Activated naive CD8-positive, alpha-beta T cell treated with anti-CD3 and anti-CD28 coated beads, Interleukin-2, amount 50 U/mL, for 16 hours (primary cell): ENCODE data around the gene KDM4C.

Source experiments
- DNase-seq: peaks from one replicate; pipeline ENCODE4 v3.0.0-alpha.2; 2020; ENCODE audit warnings: low read depth, low spot score

The KDM4C gene

DNA sequence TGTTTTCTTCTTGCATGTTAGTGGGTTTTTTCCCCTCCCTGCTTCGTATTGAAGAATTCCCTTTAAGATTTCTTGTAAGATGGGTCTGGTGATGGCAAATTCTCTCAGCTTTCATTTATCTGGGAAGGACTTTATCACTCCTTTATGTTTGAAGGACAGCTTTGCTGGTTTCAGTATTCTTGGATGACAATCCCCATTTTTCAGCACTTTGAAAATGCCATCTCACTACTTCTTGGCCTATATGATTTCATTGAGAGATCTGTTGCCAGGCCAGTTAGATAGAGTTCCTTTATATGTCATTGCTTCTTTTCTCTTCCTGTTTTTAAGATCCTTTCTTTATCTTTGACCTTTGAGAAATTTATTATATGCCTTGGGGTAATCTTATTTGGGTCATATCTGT is 106.3 kb downstream of the KDM4C start:
- DNase-seq: no peak

DNA sequence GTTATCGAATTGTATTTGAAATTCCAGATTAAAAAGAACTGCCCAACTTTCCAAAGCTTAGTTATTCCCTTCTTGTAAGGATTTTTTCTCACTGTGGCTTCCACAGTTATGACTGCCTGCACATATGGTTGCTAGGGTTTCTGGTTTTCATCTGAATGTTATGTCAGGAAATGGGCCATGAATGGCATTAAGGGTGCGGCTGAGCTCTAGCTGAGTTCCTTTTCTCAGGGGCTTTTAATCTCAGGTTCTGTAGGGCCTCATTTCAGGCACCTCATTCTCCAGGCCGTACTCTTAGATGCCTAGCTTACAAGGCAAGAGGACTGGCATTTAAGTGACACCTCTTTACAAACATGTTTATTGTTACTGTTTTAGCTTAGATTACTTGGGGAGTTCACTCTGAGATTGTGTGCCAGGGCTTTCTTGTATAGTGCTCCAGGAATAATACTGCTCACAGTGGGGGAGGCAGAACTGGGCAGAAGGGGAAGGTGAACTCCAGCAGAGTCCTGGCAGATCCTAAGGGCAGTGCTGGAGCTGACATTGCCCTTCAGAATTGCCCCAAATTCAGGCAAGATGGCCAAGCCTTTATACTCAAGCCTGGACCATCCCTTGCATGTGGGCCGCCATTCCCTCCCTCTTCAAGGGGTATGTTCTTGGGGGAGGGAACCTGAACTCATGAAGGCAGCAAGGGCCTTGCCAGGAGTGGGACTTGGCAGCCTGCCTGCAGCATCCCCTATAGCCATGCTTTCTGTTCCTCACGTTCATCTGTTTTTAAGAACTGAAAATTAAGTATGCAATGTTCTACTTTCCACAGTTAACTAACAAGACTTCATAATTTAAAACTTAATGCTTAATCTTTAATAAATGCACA is 111.5 kb downstream of the KDM4C start:
- no peak for DNase-seq

DNA sequence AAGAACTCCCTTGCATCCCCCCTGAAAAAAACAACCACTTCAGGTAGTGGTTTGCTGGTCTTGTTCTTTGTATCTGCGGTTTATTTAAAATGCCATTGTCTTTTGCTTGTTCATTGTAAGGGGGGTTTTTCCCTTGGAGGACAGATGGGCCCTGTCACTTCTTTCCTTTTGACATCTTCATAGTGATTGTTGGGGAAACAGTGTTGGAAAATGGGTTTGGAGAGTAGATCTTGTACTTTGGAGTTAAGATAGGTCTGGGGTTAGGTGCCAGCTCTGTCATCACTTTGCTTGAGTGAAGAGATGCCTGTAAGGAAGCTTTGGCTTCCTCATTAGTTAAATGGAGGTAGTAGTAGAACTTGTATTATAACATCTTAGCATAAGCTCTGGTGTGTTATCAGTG is 112.4 kb downstream of the KDM4C start:
- DNase-seq: no peak

DNA sequence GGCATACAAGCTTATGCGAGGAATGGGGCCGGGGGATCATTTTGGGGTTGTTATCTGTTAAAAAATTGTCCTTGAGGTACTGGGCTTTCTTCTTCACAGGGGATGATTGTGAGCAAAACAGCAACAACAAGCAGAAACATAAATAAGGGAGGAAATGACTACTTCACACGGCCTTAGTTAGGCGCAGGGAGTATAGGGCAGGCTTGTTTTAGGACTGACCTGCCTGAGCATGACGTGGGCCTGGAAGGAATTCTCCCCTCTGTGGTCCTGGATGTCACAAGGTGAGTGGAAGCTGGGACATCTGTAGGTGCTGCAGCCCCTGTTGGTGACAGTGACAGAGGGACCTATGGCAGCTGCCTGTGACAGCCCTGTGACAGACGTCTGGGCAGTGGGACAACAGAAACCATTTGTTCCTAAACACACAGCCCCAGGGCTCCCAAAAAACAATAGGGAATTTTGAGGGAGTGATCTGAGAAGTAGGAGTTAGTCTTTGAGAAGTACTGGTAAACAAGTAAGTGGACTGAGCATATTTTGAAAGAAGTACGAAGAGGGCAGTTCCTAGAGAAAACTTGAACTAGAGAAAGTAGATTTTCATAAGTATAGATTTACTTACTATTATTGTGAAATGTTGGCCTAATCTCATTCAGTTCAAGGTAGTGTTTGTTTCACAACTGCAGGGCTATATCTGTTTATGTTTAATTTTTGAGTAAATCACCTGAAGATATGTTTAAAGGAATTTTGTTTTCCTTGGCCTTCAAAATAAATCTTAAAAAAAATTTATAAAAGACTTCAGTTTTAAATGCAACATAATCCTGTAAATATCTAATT is 113.1 kb downstream of the KDM4C start:
- DNase-seq: no peak

DNA sequence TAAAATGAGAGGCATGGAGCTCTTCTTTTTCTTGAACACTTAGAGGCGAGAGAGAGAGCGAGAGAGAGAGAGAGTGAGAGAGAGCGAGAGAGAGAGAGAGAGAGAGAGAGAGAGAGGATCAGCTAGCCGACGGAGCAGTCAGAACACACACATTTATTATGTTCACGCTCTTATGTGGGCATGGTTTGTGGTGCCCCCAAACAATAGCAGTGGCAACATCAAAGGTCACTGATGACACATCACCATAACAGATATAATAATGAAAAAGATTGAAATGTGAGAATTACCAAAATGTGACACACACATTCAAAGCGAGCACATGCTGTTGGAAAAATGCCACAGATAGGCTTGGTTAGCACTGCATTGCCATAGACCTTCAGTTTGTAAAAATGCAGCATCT is 116.1 kb downstream of the KDM4C start:
- DNase-seq: no peak

DNA sequence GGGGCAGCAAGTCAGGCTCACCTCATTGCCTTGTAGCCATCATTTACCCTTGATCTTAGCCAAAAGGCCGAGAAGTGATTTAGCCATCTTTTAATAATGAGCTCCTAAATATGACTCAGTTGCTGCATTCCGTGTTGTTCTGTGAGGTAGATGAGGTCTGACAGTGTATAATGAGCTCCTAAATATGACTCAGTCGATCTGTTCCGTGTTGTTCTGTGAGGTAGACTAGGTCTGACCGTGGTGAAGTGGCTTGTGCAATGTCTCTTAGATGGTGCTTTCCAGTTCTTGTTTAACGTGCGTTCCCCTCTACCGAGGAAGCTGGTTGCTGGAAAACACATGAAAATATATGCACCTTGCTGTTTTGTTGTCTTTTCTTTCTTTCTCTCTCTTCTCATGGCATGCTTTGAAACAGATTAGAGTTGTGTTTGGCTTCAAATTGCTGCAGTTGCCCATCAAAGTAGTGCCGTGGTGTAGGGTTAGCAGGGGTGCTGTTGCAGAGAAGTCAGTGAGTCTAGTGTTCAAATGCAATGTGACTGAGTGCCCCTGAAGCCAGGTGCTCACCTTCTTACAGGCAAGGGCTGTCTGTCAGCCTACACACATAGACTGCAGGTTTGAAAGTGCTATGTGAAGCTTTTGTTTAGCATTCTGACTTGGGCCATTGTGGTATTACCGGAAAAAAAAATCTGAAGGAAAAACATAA is 118.6 kb downstream of the KDM4C start:
- DNase-seq: no peak

DNA sequence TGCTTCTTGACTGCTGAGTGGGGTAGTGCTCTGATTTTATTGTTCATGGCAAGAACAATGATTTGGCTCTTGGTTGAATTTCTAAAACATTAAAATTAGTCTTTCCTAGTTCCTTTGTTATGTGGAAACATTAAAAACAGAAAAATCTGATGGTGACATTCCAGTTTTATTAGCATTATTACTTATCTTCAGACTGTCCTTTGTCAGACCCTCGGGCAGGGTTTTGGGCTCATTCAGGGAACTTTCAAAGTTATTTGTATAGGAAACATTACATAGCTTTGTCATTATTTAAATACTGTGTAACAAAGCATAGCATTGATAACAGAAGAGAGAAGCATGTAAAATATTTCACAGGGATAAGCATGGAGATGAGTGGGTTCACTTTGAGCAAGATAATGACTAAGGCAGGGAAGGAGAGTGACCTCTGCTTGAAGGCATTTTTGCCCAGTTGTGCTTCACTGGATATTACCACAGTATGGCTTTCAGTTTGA is 119.9 kb downstream of the KDM4C start:
- no peak for DNase-seq

DNA sequence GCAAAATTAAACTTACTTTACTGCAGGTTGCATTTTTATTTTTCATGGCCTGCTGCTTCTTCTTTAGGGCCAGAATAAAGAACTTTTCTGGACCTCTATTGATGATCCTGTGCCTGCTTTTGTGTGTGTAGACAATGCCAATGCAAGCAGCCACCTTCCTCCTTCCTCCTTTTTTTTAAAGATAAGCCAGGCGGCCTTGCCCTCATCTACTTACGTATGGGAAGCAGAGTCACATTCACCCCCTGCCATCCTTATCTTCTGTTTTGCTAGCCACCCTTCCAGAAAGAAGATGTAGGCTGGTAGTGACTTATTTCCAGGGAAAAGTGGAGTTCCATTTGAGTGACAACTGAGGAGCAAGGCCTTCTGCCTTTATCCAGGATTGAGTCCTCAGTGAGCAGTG is 122.9 kb downstream of the KDM4C start:
- DNase-seq: no peak

DNA sequence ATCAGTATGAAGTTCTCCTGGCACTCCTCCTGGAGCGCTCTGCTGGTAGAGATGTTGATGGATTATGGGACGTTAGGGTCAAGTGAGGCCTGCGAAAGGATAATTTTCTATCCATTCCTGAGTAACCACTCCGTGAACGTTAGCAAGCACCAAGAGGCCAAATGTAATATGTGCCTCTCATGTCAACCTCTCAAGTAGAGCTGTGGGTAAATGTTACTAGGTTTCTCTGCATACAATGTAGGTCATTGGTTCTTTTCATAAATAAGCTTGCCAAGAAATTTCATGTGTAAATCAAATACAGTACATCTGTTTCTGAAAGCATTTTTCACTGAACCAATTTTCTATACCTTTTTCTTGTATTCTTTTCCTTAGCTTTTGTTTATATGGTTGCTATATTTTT is 126.3 kb downstream of the KDM4C start:
- no peak for DNase-seq

DNA sequence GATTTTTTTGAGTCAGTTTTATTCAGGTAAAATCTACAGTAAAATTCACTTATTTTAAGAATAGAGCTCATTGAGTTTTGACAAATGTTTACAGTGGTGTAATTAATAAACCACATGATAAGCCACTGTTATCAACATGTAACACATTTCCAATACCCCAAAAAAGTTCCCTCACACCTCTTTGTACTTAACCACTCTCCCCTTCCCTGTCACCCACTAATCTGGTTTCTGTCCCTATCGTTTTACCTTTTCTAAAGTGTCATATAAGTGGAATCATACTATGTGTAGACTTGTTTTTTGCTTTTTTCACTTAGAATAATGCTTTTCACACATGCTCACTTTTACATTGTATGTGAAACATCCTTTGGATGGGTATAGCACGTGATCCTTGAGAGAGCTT is 127.2 kb downstream of the KDM4C start:
- DNase-seq: no peak

DNA sequence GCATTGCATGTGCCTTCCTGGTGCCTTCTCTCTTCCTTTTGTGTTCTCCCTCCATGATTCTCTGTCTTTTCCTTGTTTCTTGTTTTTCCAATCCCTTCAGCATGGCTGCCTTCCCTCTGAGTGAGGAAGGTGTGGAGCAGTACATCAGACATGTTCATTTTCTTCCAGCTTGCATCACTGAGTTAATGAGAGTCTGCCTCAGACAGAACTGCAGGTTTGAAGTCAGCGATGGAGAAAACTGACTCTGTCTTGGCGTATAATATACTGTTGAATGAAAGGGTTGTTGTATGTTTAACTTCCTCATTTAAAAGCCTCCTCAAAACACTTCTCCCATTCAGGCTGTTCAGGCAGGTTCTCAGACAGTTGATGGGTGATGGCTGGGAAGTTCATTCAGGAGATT is 129.3 kb downstream of the KDM4C start:
- no peak for DNase-seq

DNA sequence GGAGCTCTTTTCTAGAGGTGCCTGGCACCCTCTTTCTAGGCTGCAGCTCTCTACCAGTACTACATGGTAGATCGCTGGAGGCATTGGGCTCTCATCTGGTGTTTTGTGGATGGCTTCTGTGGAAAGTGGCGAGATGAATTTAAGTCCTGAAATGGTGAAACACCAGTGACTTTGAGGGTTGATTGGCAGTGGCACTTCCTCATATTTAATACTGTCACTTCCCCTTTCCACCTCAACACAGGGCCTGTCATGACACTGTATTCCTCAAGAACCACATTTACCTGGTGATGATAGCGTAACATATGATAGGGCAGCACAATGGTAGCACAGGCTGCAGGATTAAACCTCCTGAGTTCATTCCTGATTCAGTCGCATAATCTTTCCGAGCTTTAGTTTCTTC is 132.1 kb downstream of the KDM4C start:
- no peak for DNase-seq

DNA sequence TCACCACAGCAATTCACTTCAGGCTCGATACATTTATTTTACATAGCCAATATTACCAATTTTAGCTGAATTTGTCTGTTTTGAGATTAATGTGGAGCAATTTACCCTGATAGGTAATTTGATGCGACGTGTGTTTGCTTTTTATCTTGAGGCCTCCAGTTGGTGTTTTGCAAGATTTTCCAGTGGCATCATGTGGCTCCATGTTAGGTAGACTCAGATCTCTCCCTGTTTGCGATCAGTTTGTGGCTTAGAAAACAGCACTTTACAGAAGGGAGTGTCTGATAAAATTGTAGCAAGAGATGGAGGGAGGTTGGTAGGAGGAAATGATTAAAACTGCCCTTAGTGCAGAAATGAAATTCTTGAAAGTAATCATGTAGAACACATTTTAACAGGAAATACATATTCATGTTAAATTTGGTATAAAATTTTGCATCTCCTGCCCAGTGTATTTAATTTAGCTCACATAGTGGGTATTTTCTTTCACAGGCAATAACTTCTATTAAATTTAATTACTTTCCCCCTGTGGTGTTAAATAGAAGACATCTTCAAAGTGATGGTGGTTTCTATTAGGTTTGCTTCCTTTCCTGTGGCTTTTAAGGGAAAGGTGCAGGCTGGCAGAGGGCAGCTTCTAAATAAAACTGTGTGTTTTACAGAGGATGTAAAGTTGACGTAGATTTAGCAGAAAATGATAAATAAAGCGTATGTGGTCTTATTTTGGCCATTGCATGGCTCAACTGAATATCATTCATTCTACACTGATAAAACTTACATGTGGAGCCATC is 135.8 kb downstream of the KDM4C start:
- no peak for DNase-seq

DNA sequence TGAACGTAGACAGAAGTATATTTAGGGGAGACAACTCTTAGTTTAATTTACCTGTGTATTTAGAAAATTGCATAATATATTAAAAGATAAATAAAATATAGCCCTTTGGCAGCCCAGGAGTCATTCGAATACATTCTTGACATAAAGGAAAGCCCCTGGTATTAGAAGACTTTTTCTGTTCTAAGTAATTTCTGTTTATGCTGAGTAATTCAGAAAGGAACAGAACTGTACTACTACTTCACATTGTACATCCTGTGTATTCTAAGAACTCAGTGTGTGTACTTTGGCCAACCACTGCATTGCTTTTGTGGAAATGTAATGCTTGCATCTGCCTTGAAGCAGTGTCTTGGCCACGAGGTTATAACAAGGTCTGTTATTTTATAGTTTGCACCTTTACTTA is 136.4 kb downstream of the KDM4C start:
- DNase-seq: no peak

DNA sequence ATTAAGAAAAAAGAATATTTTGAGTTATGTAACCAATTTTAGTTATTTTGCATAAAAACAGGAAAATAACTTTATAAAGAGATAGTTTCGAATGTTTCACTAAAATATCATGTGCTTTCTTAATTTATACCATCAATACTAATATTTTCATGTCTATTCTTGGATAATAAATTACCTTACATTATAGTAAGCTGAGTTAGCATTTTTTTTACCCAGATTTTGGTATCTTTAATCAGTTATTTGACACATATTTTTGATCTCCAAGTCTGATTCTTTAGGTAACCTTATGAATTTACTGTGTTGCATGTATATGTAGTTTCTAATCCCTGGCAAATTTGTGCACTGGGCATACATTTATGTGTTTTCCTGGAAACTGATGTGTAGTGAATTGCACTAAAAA is 138.0 kb downstream of the KDM4C start:
- no peak for DNase-seq

DNA sequence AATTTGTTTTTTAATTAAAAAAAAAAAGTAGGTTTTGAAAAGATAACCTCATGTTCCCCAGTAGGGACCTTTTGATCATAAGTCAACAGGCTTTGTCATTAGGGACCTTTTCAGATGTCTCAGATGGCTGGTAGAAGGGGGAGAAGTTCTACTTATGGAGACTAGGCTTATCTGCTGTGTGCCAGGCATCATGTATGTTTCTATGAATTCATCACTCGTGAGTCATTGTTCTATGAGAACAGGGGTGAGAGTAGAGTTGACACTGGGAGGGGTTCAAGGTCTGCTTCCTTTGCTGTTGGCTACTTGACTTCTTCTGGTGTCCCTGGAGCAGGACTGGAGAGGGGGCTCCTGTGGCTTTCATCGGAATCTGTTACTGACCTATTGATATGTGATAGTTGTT is 138.8 kb downstream of the KDM4C start:
- no peak for DNase-seq

DNA sequence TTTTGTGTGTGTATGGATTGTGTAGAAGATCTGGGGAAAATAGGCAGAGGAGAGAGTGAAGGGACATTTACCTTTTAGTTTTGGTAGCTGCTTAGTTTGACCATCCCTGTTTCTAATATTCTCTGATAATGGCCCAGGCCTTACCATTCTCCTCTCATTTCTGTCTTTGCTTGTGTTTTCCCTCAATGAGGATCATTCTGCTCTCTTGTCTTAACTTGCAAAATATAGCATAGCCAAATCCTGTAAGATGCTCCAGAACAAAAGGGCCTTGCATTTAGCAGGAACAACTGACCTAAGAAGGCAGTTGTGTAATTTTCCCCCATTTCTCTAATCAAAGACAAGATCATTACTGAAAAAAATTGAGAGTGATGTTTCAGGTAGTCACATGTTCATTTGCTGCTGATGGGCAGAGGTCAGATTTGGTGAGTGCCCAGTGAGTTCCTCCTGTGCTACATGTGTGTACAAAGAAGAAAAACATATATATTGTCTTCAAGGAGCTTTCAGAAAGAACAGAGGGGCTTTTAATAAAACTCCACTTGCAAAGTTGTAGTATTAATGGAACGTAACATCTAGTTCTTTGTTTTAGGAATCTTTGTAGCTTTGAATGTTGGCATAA is 139.5 kb downstream of the KDM4C start:
- DNase-seq: no peak

DNA sequence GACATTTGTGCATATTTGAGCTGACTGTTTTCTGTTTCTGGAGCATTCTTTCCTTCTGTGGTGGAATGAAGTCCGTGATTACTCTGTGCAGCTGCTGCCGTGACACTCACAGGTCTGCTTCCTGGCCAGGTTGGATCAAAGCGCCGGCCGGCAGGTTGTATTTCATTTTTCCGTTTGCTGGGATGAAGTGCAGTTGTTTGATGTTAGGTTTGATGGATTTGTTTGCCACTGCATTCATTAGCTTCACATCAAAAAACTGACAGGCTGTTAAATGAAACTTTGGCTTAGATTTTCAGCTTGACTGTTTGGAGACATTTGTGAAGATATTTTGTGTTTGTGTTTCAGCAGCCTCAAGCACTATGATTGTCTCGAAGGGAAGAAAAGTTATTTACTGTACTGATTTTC is 140.1 kb downstream of the KDM4C start:
- DNase-seq: no peak

DNA sequence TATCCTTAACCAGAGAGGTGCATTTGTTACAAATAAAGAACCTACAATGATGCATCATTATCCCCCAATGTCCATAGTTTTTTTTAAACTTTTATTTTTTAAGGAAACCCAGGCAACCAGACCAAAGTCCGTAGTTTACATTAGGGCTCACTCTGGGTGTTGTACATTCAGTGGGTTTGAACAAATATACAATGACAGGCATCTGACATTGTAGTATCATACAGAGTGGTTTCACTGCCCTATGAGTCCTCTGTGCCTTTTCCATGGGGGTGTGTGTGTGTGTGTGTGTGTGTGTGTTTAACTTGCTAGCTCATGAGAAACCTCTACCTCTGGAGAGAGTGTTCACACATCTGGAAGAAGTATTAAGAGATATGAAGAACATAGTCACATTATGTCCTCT is 141.5 kb downstream of the KDM4C start:
- DNase-seq: no peak

DNA sequence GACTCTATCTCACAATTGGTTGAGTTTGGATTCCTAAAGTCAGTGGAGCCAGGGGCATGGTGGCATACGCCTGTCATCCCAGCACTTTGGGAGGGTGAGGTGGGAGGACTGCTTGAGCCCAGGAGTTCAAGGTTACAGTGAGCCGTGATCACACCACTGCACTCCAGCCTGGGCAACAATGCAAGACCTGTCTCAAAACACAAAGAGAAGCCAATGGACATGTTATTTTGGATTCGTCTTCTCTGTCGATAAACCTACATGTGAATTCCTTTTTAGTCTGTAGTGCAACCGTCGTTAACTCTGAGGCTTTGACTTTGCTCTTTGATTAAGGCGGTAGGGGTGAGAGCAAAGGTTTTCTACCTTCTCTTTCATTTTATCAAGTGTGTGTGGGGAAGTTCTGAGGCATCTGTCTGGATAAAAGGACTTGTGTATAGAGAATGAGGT is 142.7 kb downstream of the KDM4C start:
- DNase-seq: no peak

DNA sequence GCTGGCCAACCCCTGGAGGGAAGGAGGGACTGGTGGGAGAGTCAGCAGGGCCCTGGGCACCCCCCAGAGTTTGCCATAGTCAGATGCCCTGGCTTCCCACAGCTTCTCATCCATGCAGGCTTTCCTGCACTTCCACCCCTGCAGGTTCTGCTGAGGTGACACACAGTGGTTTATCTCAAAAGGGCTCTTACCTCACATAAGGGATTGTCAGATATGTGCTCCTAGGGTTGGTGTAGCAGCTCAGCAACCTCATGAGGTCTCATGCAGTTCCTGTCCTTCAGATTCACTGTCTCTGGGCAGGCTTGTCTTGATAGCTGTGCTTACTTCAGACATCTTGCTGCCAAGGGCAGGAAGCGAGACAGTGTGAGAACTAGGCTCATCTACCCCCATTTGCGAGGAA is 143.4 kb downstream of the KDM4C start:
- DNase-seq: no peak
